Measurements from ENCODE around the gene PSMD6.

DNA sequence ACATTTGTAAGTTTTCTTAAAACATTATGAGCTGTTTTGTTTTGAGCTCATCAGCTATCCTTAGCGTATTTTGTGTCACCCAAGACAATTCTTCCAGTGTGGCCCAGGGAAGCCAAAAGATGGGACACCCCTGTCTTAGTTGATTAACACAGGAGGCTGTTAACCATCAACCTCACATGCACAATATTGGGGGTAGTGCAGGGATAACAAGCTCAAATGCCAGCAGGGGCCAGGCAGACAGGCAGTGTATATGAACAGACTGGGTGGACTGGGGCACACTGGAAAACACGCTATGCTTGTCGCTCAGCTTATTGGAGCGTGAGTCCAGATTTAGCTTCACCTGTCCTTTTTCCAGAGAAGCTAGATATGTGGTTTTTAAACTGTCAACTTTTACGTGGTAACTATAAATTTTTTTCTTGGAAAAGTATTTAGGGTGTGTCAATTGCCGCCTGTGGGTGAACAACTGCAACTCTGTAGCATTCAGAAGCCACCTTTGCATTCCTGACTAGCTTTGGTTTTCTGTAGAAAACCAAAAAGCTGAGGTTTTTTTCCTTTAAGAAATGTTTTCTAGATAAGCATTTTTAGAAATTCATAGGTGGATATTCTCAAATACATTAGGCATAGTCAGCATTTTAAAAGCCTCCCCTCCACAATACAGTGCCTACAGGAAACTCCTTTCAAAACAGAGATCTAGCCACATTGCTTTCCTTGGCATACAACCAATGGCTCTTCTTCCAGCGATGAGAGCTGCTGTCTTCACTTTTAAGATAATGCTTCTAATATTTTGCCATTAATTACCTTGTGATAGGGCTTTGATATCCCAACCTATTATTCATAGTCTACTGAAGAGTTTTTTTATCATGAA lies 14.6 kb downstream of the PSMD6 start:
- TF ChIP-seq, protein P1, sequence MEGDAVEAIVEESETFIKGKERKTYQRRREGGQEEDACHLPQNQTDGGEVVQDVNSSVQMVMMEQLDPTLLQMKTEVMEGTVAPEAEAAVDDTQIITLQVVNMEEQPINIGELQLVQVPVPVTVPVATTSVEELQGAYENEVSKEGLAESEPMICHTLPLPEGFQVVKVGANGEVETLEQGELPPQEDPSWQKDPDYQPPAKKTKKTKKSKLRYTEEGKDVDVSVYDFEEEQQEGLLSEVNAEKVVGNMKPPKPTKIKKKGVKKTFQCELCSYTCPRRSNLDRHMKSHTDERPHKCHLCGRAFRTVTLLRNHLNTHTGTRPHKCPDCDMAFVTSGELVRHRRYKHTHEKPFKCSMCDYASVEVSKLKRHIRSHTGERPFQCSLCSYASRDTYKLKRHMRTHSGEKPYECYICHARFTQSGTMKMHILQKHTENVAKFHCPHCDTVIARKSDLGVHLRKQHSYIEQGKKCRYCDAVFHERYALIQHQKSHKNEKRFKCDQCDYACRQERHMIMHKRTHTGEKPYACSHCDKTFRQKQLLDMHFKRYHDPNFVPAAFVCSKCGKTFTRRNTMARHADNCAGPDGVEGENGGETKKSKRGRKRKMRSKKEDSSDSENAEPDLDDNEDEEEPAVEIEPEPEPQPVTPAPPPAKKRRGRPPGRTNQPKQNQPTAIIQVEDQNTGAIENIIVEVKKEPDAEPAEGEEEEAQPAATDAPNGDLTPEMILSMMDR (IDR thresholded peaks at IDR 0.05; ENCODE audit: poor library complexity, severe bottlenecking): no peak
- TF ChIP-seq EZH2 (IDR thresholded peaks at IDR 0.05; ENCODE audit: borderline replicate concordance, insufficient read depth, low read length, poor library complexity, severe bottlenecking) (no peak), EP300 (conservative IDR thresholded peaks at IDR 0.05; ENCODE audit: poor library complexity, severe bottlenecking) (no peak), POLR2AphosphoS5 (IDR thresholded peaks at IDR 0.05) (no peak), RAD21 (conservative IDR thresholded peaks at IDR 0.05) (no peak), SMC3 (conservative IDR thresholded peaks at IDR 0.05; ENCODE audit: poor library complexity) (no peak), MXI1 (conservative IDR thresholded peaks at IDR 0.05; ENCODE audit: poor library complexity, severe bottlenecking) (no peak)
- TF ChIP-seq, protein P2, sequence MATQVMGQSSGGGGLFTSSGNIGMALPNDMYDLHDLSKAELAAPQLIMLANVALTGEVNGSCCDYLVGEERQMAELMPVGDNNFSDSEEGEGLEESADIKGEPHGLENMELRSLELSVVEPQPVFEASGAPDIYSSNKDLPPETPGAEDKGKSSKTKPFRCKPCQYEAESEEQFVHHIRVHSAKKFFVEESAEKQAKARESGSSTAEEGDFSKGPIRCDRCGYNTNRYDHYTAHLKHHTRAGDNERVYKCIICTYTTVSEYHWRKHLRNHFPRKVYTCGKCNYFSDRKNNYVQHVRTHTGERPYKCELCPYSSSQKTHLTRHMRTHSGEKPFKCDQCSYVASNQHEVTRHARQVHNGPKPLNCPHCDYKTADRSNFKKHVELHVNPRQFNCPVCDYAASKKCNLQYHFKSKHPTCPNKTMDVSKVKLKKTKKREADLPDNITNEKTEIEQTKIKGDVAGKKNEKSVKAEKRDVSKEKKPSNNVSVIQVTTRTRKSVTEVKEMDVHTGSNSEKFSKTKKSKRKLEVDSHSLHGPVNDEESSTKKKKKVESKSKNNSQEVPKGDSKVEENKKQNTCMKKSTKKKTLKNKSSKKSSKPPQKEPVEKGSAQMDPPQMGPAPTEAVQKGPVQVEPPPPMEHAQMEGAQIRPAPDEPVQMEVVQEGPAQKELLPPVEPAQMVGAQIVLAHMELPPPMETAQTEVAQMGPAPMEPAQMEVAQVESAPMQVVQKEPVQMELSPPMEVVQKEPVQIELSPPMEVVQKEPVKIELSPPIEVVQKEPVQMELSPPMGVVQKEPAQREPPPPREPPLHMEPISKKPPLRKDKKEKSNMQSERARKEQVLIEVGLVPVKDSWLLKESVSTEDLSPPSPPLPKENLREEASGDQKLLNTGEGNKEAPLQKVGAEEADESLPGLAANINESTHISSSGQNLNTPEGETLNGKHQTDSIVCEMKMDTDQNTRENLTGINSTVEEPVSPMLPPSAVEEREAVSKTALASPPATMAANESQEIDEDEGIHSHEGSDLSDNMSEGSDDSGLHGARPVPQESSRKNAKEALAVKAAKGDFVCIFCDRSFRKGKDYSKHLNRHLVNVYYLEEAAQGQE (IDR thresholded peaks at IDR 0.05; ENCODE audit: borderline replicate concordance): no peak

Measured in neural cell (in vitro differentiated cells).